ENCODE results near the gene TEAD1.

DNA sequence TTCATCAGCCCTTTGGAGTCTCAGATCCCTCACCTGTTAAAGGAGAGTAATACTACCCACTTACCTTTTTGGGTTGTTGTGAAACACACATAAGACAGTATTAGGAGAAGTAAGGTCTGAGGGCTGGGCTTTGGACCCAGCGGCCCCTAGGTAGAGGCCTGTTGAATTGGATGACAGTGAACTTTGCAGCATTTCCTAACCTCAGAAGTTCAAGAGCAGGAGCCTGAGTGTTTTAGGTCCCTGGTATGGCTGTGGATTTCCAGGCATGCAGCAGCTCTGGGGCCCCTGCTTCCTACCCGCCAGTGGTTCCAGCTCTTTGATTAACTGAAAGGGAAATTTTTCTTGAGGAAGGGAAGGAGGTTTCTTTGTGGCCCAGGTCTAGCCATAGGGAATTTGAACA is 58.9 kb downstream of the TEAD1 start:
- TF ChIP-seq, protein P1, sequence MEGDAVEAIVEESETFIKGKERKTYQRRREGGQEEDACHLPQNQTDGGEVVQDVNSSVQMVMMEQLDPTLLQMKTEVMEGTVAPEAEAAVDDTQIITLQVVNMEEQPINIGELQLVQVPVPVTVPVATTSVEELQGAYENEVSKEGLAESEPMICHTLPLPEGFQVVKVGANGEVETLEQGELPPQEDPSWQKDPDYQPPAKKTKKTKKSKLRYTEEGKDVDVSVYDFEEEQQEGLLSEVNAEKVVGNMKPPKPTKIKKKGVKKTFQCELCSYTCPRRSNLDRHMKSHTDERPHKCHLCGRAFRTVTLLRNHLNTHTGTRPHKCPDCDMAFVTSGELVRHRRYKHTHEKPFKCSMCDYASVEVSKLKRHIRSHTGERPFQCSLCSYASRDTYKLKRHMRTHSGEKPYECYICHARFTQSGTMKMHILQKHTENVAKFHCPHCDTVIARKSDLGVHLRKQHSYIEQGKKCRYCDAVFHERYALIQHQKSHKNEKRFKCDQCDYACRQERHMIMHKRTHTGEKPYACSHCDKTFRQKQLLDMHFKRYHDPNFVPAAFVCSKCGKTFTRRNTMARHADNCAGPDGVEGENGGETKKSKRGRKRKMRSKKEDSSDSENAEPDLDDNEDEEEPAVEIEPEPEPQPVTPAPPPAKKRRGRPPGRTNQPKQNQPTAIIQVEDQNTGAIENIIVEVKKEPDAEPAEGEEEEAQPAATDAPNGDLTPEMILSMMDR (IDR thresholded peaks at IDR 0.05; ENCODE audit: insufficient read depth, low read length), result no peak
- TF ChIP-seq POLR2AphosphoS5 (IDR thresholded peaks at IDR 0.05; ENCODE audit: low read depth), result no peak
- TF ChIP-seq, protein P2, sequence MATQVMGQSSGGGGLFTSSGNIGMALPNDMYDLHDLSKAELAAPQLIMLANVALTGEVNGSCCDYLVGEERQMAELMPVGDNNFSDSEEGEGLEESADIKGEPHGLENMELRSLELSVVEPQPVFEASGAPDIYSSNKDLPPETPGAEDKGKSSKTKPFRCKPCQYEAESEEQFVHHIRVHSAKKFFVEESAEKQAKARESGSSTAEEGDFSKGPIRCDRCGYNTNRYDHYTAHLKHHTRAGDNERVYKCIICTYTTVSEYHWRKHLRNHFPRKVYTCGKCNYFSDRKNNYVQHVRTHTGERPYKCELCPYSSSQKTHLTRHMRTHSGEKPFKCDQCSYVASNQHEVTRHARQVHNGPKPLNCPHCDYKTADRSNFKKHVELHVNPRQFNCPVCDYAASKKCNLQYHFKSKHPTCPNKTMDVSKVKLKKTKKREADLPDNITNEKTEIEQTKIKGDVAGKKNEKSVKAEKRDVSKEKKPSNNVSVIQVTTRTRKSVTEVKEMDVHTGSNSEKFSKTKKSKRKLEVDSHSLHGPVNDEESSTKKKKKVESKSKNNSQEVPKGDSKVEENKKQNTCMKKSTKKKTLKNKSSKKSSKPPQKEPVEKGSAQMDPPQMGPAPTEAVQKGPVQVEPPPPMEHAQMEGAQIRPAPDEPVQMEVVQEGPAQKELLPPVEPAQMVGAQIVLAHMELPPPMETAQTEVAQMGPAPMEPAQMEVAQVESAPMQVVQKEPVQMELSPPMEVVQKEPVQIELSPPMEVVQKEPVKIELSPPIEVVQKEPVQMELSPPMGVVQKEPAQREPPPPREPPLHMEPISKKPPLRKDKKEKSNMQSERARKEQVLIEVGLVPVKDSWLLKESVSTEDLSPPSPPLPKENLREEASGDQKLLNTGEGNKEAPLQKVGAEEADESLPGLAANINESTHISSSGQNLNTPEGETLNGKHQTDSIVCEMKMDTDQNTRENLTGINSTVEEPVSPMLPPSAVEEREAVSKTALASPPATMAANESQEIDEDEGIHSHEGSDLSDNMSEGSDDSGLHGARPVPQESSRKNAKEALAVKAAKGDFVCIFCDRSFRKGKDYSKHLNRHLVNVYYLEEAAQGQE (IDR thresholded peaks at IDR 0.05; ENCODE audit: insufficient replicate concordance, low read depth), result no peak
